ENCODE results near the gene RCAN2. TPM values are rescaled to one million over a fixed set of nuclear protein-coding genes. Genes with fewer than 3 reads are reported as not detected.

The RCAN2 gene
- total RNA-seq, 6 experiments from 2014 or later: 0.06 to 1.00 (median 0.31) TPM; not detected in 2

GRCh38 chr6:46526607-46527006 lies 35.4 kb upstream of the RCAN2 start:
- H3K36me3 Mint-ChIP-seq (ENCODE audit: low read depth): no peaks in the 10 kb centered on the region
- TF ChIP-seq, protein P1, sequence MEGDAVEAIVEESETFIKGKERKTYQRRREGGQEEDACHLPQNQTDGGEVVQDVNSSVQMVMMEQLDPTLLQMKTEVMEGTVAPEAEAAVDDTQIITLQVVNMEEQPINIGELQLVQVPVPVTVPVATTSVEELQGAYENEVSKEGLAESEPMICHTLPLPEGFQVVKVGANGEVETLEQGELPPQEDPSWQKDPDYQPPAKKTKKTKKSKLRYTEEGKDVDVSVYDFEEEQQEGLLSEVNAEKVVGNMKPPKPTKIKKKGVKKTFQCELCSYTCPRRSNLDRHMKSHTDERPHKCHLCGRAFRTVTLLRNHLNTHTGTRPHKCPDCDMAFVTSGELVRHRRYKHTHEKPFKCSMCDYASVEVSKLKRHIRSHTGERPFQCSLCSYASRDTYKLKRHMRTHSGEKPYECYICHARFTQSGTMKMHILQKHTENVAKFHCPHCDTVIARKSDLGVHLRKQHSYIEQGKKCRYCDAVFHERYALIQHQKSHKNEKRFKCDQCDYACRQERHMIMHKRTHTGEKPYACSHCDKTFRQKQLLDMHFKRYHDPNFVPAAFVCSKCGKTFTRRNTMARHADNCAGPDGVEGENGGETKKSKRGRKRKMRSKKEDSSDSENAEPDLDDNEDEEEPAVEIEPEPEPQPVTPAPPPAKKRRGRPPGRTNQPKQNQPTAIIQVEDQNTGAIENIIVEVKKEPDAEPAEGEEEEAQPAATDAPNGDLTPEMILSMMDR (IDR thresholded peaks at IDR 0.05): no peak
- DNase-seq: no peak
- no peak overlapping the region for H3K4me3 Mint-ChIP-seq
- no peak overlapping the region for H3K27ac Mint-ChIP-seq
- no peaks in the 10 kb centered on the region for H3K4me1 Mint-ChIP-seq (ENCODE audit: low read depth)
- peaks cover 9% of the 10 kb centered on the region; the same call in 1 of the 2 replicates for H3K9me3 Mint-ChIP-seq
- H3K27me3 Mint-ChIP-seq (ENCODE audit: insufficient read depth): peaks cover 1% of the 10 kb centered on the region

DNA sequence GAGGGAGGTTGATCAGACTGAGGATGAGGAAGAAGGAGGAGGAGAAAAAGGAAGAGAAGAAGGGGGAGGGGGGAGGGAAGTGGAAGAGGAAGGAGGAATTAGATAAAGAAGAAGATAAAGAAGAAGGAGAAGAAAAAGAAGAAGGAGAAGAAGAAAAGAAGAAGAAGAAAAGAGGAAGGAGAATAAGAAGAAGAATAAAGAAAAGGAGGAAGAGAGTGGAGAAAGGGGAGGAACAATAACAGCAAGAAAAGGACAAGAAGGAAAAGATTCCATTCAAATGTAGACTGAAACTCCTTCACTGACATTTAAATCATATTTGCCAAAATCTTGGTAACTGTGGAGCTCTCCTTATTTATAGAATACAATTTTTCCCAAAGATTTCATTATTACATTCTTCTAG lies 34.3 kb upstream of the RCAN2 start:
- TF ChIP-seq, protein P1 (IDR thresholded peaks at IDR 0.05): no peak
- Mint-ChIP-seq H3K27ac (no peak overlapping the region), H3K36me3 (ENCODE audit: low read depth) (no peaks in the 10 kb centered on the region), H3K9me3 (peaks cover 9% of the 10 kb centered on the region; the same call in 1 of the 2 replicates), H3K27me3 (ENCODE audit: insufficient read depth) (peaks cover 1% of the 10 kb centered on the region), H3K4me3 (no peak overlapping the region), H3K4me1 (ENCODE audit: low read depth) (no peaks in the 10 kb centered on the region)
- DNase-seq: no peak

DNA sequence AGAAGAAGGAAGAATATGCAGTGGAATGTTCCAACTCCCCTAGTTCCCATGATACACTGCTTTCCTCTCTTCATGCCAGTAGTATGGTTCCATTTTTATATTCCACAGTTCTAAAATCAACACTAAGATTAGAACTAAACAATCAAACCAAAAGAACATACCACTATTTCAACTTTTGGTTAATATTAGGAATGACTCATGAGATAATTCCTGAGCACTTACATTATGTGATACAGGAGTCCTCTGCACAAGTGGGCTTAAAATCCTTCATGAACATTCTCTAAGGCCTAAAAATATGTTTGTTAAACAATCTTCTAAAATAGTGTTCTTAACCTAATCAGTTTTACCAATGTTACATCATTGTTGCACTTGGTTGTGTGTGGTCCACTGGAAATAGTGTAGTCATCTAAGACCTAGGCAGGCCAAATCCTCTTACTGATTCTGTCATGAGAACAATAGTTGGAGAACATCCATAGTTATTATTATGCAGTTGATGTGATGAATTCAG lies 30.3 kb upstream of the RCAN2 start:
- DNase-seq: no peak
- H3K27ac Mint-ChIP-seq: no peak overlapping the region
- H3K4me1 Mint-ChIP-seq (ENCODE audit: low read depth): no peaks in the 10 kb centered on the region
- peaks cover 9% of the 10 kb centered on the region; the same call in 1 of the 2 replicates for H3K9me3 Mint-ChIP-seq
- TF ChIP-seq, protein P1 (IDR thresholded peaks at IDR 0.05): no peak
- H3K4me3 Mint-ChIP-seq: no peak overlapping the region
- no peaks in the 10 kb centered on the region for H3K36me3 Mint-ChIP-seq (ENCODE audit: low read depth)
- H3K27me3 Mint-ChIP-seq (ENCODE audit: insufficient read depth): peaks cover 1% of the 10 kb centered on the region

GRCh38 chr6:46517202-46517601 lies 26.0 kb upstream of the RCAN2 start:
- DNase-seq: no peak
- TF ChIP-seq, protein P1 (IDR thresholded peaks at IDR 0.05): no peak
- Mint-ChIP-seq H3K4me3 (no peak overlapping the region), H3K36me3 (ENCODE audit: low read depth) (no peaks in the 10 kb centered on the region), H3K4me1 (ENCODE audit: low read depth) (no peaks in the 10 kb centered on the region), H3K9me3 (no peaks in the 10 kb centered on the region; the same call in 1 of the 2 replicates), H3K27me3 (ENCODE audit: insufficient read depth) (no peaks in the 10 kb centered on the region; the same call in 1 of the 2 replicates), H3K27ac (no peak overlapping the region)

GRCh38 chr6:46513533-46513932 lies 22.3 kb upstream of the RCAN2 start:
- no peaks in the 10 kb centered on the region; the same call in 1 of the 2 replicates for H3K9me3 Mint-ChIP-seq
- no peak overlapping the region for H3K4me3 Mint-ChIP-seq
- no peaks in the 10 kb centered on the region for H3K36me3 Mint-ChIP-seq (ENCODE audit: low read depth)
- no peaks in the 10 kb centered on the region; the same call in 1 of the 2 replicates for H3K27me3 Mint-ChIP-seq (ENCODE audit: insufficient read depth)
- no peak for DNase-seq
- TF ChIP-seq, protein P1 (IDR thresholded peaks at IDR 0.05): no peak
- H3K4me1 Mint-ChIP-seq (ENCODE audit: low read depth): no peaks in the 10 kb centered on the region
- H3K27ac Mint-ChIP-seq: no peak overlapping the region
